ENCODE data around the gene EED.
A peak's percentile ranks its signal among the peaks of the same experiment; 100 is the strongest.
"Not testable (repeated sequence)": the region's sequence is repeated elsewhere in the genome, so short reads cannot be mapped to it uniquely, and the experiment has no call there.

EED gene

GRCh38 chr11:86251345-86251744 lies 6.8 kb downstream of the EED start:
- no peak for DNase-seq

GRCh38 chr11:86255896-86256295 lies 11.3 kb downstream of the EED start:
- DNase-seq, result no peak

- no peak for DNase-seq
These were observed 12.1 kb downstream of the EED start for GRCh38 chr11:86256608-86257007.

GRCh38 chr11:86257446-86257845 lies 12.9 kb downstream of the EED start:
- no peak for DNase-seq

- no peak for DNase-seq
These were observed 15.2 kb downstream of the EED start for GRCh38 chr11:86259730-86260129.

GRCh38 chr11:86261328-86261727 lies 16.8 kb downstream of the EED start:
- no peak for DNase-seq

GRCh38 chr11:86262387-86262786 lies 17.8 kb downstream of the EED start:
- DNase-seq, result no peak

- DNase-seq, result no peak
These were observed 20.1 kb downstream of the EED start for GRCh38 chr11:86264649-86265048.

GRCh38 chr11:86265194-86265593 lies 20.6 kb downstream of the EED start:
- no peak for DNase-seq

GRCh38 chr11:86269645-86270044 lies 25.1 kb downstream of the EED start:
- no peak for DNase-seq

- no peak for DNase-seq
These were observed 29.9 kb downstream of the EED start for GRCh38 chr11:86274503-86274902.

GRCh38 chr11:86274999-86275398 lies 30.4 kb downstream of the EED start:
- DNase-seq, result no peak

- DNase-seq, result peak; percentile 25
These were observed 31.2 kb downstream of the EED start for GRCh38 chr11:86275493-86276370.

- no peak for DNase-seq
These were observed 33.2 kb downstream of the EED start for GRCh38 chr11:86277741-86278140.

GRCh38 chr11:86278226-86278625 lies 33.7 kb downstream of the EED start:
- DNase-seq, result no peak

GRCh38 chr11:86279747-86280146 lies 35.2 kb downstream of the EED start:
- no peak for DNase-seq

GRCh38 chr11:86287468-86287796 lies 42.9 kb downstream of the EED start:
- no peak for DNase-seq

- no peak for DNase-seq
These were observed 44.4 kb downstream of the EED start for GRCh38 chr11:86288776-86289507.

GRCh38 chr11:86289508-86290280 lies 45.1 kb downstream of the EED start:
- DNase-seq, result not testable (repeated sequence)

- peak; percentile 18 for DNase-seq
These were observed 47.1 kb downstream of the EED start for GRCh38 chr11:86291466-86292262.

- no peak for DNase-seq
These were observed 48.5 kb downstream of the EED start for GRCh38 chr11:86292912-86293616.

- no peak for DNase-seq
These were observed 49.5 kb downstream of the EED start for GRCh38 chr11:86294026-86294425.
